Breast epithelium (tissue), 3 donors: Measurements from ENCODE around the gene DNAJB8.

Experiments used
- CTCF ChIP-seq, 3 donors: fragments of 450-650 bp; IDR thresholded peaks; one replicate each; pipeline ENCODE4 v1.5.1; 2016 to 2017; ENCODE audit warnings: antibody characterized with exemption in 3 of 3, mild to moderate bottlenecking in 3 of 3, moderate library complexity in 3 of 3
- POLR2A ChIP-seq: fragments of 450-650 bp; IDR thresholded peaks from one replicate; pipeline ENCODE4 v1.6.1; 2016; ENCODE audit warnings: antibody characterized with exemption, mild to moderate bottlenecking, moderate library complexity
- POLR2AphosphoS5 ChIP-seq, 3 donors: sonication (generic); formaldehyde crosslinking; IDR thresholded peaks; one replicate each; pipeline ENCODE4 v1.6.1; 2017; ENCODE audit warnings: antibody characterized with exemption in 3 of 3

GRCh38 chr3:128503751-128504532 is 37.3 kb upstream of the DNAJB8 start:
- TF ChIP-seq CTCF (IDR thresholded peaks at IDR 0.05) (no peak), POLR2AphosphoS5 (IDR thresholded peaks at IDR 0.05) (no peak), POLR2A (no peak)
